Body of pancreas (tissue), 4 donors: ENCODE measurements around the gene F8.

Source experiments
- POLR2A ChIP-seq, 3 donors: fragments of 450-650 bp; IDR thresholded peaks; one replicate each; pipeline ENCODE4 v1.6.1; 2016; ENCODE audit warnings: antibody characterized with exemption in 3 of 3, mild to moderate bottlenecking in 2 of 3
- TF ChIP-seq, protein P1 (sequence below), 7 experiments: fragments of 450-650 bp in 4 of 7; fragments of 200-600 bp in 3 of 7; sonication (generic) in 3 of 7; IDR thresholded peaks; one replicate each; pipeline ENCODE4 v1.5.1; 2016 to 2019; ENCODE audit warnings: antibody characterized with exemption in 7 of 7

DNA sequence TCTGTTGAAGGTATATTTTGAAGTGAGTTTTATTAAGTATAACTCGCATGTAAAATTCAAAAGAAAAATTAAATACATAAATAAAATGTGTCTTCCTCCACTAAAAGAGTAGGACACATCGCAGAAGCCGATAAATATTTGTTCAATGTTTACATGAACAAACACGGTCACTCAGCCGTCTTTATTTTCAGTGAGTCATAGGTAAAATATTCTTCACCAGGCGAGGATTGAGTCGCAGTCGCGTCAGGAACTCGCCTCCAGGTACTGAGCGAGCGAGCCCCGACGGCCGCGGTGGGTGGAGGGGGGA is 3.9 kb upstream of the F8 start:
- TF ChIP-seq, protein P1, sequence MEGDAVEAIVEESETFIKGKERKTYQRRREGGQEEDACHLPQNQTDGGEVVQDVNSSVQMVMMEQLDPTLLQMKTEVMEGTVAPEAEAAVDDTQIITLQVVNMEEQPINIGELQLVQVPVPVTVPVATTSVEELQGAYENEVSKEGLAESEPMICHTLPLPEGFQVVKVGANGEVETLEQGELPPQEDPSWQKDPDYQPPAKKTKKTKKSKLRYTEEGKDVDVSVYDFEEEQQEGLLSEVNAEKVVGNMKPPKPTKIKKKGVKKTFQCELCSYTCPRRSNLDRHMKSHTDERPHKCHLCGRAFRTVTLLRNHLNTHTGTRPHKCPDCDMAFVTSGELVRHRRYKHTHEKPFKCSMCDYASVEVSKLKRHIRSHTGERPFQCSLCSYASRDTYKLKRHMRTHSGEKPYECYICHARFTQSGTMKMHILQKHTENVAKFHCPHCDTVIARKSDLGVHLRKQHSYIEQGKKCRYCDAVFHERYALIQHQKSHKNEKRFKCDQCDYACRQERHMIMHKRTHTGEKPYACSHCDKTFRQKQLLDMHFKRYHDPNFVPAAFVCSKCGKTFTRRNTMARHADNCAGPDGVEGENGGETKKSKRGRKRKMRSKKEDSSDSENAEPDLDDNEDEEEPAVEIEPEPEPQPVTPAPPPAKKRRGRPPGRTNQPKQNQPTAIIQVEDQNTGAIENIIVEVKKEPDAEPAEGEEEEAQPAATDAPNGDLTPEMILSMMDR (IDR thresholded peaks at IDR 0.05), result no peak
- TF ChIP-seq POLR2A (IDR thresholded peaks at IDR 0.05), result no peak
